Panc1 (cell line): ENCODE measurements around the gene KCNIP4. TPM values are rescaled to one million over a fixed set of nuclear protein-coding genes. Genes with fewer than 3 reads are reported as not detected.

Experiments used
- ATAC-seq: fragments of 200-7000 bp; cut with Tn5 transposase; 2 replicates; pipeline ENCODE4 v1.9.1; 2020; ENCODE audit warnings: mild to moderate bottlenecking, moderate library complexity
- BruUV-seq: library from RNA; stranded (reverse); fragments of 400-500 nt; replicated peaks from 2 replicates; lab custom pipeline; 2021; lab: Mats Ljungman, UMichigan
- CTCF ChIA-PET: fragments of 300-600 bp; sonication (Branson Sonifier 250); formaldehyde crosslinking; loops from one replicate; lab custom pipeline; 2022; ENCODE audit warnings: antibody characterized with exemption; lab: Charles Lee
- POLR2A ChIA-PET: fragments of 300-600 bp; sonication (Branson Sonifier 250); formaldehyde crosslinking; loops from one replicate; lab custom pipeline; 2022; ENCODE audit warnings: antibody characterized with exemption; lab: Charles Lee
- DNase-seq: peaks from one replicate; pipeline ENCODE4 v3.0.0-alpha.2; 2010; ENCODE audit warnings: low read depth, low spot score
- H3K27ac ChIP-seq: 2 replicates; pipeline ENCODE4 v1.5.1; 2011; ENCODE audit warnings: mild to moderate bottlenecking, low read length, inconsistent platforms
- H3K27me3 ChIP-seq: fragments of 200-500 bp; sonication (Bioruptor generic); 2 replicates; pipeline ENCODE4 v1.6.0; 2014; ENCODE audit warnings: low read length, inconsistent platforms; ENCODE audit not compliant: control insufficient read depth, insufficient read depth
- H3K36me3 ChIP-seq: fragments of 200-500 bp; sonication (Bioruptor generic); 2 replicates; pipeline ENCODE4 v1.5.1; 2014; ENCODE audit warnings: inconsistent platforms, mild to moderate bottlenecking, low read length, moderate library complexity; ENCODE audit not compliant: control insufficient read depth, insufficient read depth
- H3K4me1 ChIP-seq: 2 replicates; pipeline ENCODE4 v1.5.1; 2011; ENCODE audit warnings: inconsistent platforms, mild to moderate bottlenecking, low read length, moderate library complexity; ENCODE audit not compliant: control insufficient read depth, insufficient read depth
- H3K4me3 ChIP-seq, 2 experiments: 2 replicates each; pipeline ENCODE4 v1.5.1; 2011 to 2012; ENCODE audit warnings: low read depth in 2 of 2, low read length in 2 of 2, mild to moderate bottlenecking in 2 of 2, inconsistent platforms in 1 of 2, moderate library complexity in 1 of 2
- H3K9me3 ChIP-seq: fragments of 200-500 bp; sonication (Bioruptor generic); 2 replicates; pipeline ENCODE4 v1.5.1; 2014; ENCODE audit warnings: low read depth, mild to moderate bottlenecking, inconsistent platforms, low read length, moderate library complexity; ENCODE audit not compliant: control insufficient read depth, insufficient read depth
- POLR2AphosphoS5 ChIP-seq: IDR thresholded peaks from 2 replicates; pipeline ENCODE4 v1.6.1; 2012; ENCODE audit warnings: mild to moderate bottlenecking, low read depth, low read length, moderate library complexity
- SIN3A ChIP-seq: IDR thresholded peaks from 2 replicates; pipeline ENCODE4 v1.6.1; 2012; ENCODE audit warnings: low read depth, mild to moderate bottlenecking, low read length, moderate library complexity, borderline replicate concordance; ENCODE audit not compliant: insufficient read depth
- TCF7L2 ChIP-seq: IDR thresholded peaks from 2 replicates; pipeline ENCODE4 v1.6.1; 2011; ENCODE audit warnings: mild to moderate bottlenecking, low read depth, low read length, inconsistent platforms
- in situ Hi-C: cut with HindIII; loops from 2 replicates; pipeline ENCODE4 v1.10.0; 2016; ENCODE audit warnings: low sequenced_read_pairs, low pct_unique_long_range_greater_than_20kb
- intact Hi-C: fragments of 100-400 bp; cut with micrococcal nuclease; formaldehyde crosslinking; loops from one replicate; pipeline ENCODE4 v1.10.0; 2022; ENCODE audit not compliant: unreplicated experiment
- total RNA-seq: library from RNA; stranded (reverse); gene quantifications from one replicate; pipeline ENCODE4 v1.2.1, GENCODE V29; 2021; ENCODE audit not compliant: unreplicated experiment
- TF ChIP-seq, protein P1 (sequence below): fragments of 450-650 bp; IDR thresholded peaks from 2 replicates; pipeline ENCODE4 v1.5.1; 2017; ENCODE audit warnings: mild to moderate bottlenecking
- TF ChIP-seq, protein P2 (sequence below), 2 experiments: IDR thresholded peaks; 2 replicates each; pipeline ENCODE4 v1.6.1; 2011 to 2012; ENCODE audit warnings: low read depth in 2 of 2, control low read depth in 1 of 2, low read length in 1 of 2, mild to moderate bottlenecking in 1 of 2, moderate library complexity in 1 of 2; ENCODE audit not compliant: insufficient read depth in 1 of 2

The KCNIP4 gene
- total RNA-seq, 1 experiment from 2014 or later: not detected

DNA sequence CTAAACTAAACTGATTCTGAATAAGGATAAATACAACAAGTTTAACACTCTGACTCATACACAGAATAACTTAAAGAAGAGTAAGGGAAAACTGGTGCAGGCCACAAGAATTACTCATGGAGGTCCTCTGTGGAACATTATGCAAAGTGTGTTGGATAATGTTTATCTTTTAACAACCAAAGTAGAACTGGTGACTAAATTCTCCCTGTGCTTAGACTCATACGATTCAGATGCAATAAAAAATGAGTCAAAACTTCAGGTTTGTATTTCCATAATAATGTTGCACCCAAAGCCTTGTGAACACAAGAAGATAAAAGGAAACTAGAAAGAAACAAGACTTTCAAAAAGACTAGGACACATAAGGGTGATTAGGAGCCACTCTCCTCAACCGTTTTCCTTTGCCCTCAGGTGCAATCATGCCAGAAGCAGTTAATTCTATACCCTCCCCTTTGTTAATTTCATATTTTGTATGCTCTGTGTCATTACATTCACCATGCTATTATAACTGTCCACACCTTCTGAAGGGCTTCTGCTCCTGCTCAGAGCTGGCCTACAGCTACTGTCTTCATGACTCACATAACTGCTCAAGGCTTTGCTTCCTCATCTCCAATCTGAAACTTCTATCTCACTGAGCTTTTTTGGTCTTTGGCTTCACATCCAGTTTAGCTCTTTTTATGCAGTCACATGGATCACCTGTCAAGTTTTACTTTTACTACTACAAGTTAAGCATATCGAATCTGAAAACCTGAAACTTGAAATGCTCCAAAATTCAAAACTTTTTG is 60.2 kb downstream of the KCNIP4 start:
- H3K9me3 ChIP-seq: no peaks in the 10 kb centered on the region
- no peak for DNase-seq
- no peak for ATAC-seq
- H3K4me1 ChIP-seq: no peaks in the 10 kb centered on the region
- no peak overlapping the region for H3K27ac ChIP-seq
- intact Hi-C loops (no loop called here), in situ Hi-C loops (no loop called here)
- CTCF ChIA-PET: no interaction called here
- H3K36me3 ChIP-seq: no peaks in the 10 kb centered on the region
- BruUV-seq: no TSS peak
- H3K4me3 ChIP-seq: no peak overlapping the region
- POLR2A ChIA-PET: no interaction called here
- TF ChIP-seq, protein P1, sequence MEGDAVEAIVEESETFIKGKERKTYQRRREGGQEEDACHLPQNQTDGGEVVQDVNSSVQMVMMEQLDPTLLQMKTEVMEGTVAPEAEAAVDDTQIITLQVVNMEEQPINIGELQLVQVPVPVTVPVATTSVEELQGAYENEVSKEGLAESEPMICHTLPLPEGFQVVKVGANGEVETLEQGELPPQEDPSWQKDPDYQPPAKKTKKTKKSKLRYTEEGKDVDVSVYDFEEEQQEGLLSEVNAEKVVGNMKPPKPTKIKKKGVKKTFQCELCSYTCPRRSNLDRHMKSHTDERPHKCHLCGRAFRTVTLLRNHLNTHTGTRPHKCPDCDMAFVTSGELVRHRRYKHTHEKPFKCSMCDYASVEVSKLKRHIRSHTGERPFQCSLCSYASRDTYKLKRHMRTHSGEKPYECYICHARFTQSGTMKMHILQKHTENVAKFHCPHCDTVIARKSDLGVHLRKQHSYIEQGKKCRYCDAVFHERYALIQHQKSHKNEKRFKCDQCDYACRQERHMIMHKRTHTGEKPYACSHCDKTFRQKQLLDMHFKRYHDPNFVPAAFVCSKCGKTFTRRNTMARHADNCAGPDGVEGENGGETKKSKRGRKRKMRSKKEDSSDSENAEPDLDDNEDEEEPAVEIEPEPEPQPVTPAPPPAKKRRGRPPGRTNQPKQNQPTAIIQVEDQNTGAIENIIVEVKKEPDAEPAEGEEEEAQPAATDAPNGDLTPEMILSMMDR: no peak
- TF ChIP-seq, protein P2, sequence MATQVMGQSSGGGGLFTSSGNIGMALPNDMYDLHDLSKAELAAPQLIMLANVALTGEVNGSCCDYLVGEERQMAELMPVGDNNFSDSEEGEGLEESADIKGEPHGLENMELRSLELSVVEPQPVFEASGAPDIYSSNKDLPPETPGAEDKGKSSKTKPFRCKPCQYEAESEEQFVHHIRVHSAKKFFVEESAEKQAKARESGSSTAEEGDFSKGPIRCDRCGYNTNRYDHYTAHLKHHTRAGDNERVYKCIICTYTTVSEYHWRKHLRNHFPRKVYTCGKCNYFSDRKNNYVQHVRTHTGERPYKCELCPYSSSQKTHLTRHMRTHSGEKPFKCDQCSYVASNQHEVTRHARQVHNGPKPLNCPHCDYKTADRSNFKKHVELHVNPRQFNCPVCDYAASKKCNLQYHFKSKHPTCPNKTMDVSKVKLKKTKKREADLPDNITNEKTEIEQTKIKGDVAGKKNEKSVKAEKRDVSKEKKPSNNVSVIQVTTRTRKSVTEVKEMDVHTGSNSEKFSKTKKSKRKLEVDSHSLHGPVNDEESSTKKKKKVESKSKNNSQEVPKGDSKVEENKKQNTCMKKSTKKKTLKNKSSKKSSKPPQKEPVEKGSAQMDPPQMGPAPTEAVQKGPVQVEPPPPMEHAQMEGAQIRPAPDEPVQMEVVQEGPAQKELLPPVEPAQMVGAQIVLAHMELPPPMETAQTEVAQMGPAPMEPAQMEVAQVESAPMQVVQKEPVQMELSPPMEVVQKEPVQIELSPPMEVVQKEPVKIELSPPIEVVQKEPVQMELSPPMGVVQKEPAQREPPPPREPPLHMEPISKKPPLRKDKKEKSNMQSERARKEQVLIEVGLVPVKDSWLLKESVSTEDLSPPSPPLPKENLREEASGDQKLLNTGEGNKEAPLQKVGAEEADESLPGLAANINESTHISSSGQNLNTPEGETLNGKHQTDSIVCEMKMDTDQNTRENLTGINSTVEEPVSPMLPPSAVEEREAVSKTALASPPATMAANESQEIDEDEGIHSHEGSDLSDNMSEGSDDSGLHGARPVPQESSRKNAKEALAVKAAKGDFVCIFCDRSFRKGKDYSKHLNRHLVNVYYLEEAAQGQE (IDR thresholded peaks at IDR 0.05; ENCODE audit: insufficient read depth in 1 of 2, low read depth in 2 of 2, low read length in 1 of 2): no peak
- TF ChIP-seq TCF7L2: no peak
- no peak for TF ChIP-seq POLR2AphosphoS5
- TF ChIP-seq SIN3A: no peak
- no peaks in the 10 kb centered on the region for H3K27me3 ChIP-seq

DNA sequence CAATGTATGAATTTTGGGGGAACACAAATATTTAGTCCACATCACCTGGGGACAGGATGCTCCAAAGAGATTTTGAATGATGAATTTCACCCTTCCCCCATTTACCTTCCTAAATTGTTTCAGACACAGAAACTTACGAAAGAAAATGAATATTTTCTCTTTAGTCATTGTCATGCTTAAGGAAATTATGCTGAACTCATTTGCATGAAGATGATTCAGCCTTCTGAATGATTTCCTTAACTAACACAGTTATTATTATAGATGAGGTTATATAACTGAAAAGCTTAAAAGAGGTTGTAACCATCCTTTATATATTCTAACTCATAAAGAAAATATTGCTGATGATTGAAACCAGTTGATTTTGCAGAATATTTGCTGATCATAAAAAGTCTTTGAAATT is 61.1 kb downstream of the KCNIP4 start:
- in situ Hi-C loops (no loop called here), intact Hi-C loops (no loop called here)
- no peak for DNase-seq
- POLR2A ChIA-PET: no interaction called here
- Histone ChIP-seq H3K4me3 (no peak overlapping the region), H3K27ac (no peak overlapping the region), H3K27me3 (no peaks in the 10 kb centered on the region), H3K4me1 (no peaks in the 10 kb centered on the region), H3K36me3 (no peaks in the 10 kb centered on the region), H3K9me3 (no peaks in the 10 kb centered on the region)
- BruUV-seq: no TSS peak
- CTCF ChIA-PET: no interaction called here
- TF ChIP-seq, protein P2 (IDR thresholded peaks at IDR 0.05; ENCODE audit: insufficient read depth in 1 of 2, low read depth in 2 of 2, low read length in 1 of 2): no peak
- TF ChIP-seq SIN3A (no peak), POLR2AphosphoS5 (no peak), TCF7L2 (no peak)
- TF ChIP-seq, protein P1: no peak
- ATAC-seq: no peak
